ENCODE results near the gene SEMA4D. TPM values are rescaled to one million over a fixed set of nuclear protein-coding genes. Genes with fewer than 3 reads are reported as not detected.

Gene SEMA4D
- total RNA-seq, 1 experiment from 2014 or later: 23.3 TPM

DNA sequence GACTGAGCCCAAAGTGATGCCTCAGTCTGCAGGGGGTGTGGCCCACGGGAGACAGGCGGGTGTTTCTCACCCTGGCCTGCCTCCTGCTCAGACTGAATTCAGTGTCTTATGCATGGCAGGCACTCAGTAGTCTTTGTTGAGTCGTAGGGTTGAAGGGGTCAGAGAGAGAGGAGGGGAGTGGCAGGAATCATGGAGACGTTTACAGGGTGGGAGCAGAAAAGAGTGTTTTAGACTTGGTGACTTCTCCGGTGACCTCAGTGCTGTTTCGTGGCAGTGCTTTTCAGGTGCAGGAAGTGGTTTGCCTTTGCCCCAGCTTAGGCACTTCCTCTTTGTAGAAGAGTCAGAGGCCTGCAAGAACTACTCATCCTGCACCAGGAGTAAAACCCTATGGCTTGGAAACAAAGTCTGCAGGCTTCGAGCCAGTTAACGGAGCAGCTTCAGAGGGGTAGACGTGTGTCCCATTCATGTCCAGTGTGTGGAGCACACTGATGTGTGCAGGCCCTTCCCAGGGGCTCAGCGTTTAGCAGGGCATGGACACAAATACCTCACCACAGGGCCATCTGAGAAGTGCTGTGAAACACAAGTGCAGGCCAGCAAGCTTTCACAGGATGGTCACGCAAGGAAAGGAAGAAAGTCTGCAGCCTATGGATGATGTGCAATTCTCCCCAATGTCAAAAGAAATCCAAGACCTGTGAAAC is 24.5 kb upstream of the SEMA4D start:
- Mint-ChIP-seq H3K27me3 (ENCODE audit: unreplicated experiment) (no peaks in the 10 kb centered on the region), H3K4me1 (ENCODE audit: low read depth, unreplicated experiment) (peaks cover 35% of the 10 kb centered on the region), H3K36me3 (ENCODE audit: insufficient read depth, unreplicated experiment) (peaks cover 5% of the 10 kb centered on the region), H3K27ac (ENCODE audit: unreplicated experiment) (no peak overlapping the region), H3K4me3 (ENCODE audit: low read depth, unreplicated experiment) (no peak overlapping the region), H3K9me3 (ENCODE audit: low read depth, unreplicated experiment) (no peaks in the 10 kb centered on the region)
- TF ChIP-seq, protein P1, sequence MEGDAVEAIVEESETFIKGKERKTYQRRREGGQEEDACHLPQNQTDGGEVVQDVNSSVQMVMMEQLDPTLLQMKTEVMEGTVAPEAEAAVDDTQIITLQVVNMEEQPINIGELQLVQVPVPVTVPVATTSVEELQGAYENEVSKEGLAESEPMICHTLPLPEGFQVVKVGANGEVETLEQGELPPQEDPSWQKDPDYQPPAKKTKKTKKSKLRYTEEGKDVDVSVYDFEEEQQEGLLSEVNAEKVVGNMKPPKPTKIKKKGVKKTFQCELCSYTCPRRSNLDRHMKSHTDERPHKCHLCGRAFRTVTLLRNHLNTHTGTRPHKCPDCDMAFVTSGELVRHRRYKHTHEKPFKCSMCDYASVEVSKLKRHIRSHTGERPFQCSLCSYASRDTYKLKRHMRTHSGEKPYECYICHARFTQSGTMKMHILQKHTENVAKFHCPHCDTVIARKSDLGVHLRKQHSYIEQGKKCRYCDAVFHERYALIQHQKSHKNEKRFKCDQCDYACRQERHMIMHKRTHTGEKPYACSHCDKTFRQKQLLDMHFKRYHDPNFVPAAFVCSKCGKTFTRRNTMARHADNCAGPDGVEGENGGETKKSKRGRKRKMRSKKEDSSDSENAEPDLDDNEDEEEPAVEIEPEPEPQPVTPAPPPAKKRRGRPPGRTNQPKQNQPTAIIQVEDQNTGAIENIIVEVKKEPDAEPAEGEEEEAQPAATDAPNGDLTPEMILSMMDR (IDR thresholded peaks at IDR 0.05; ENCODE audit: unreplicated experiment): no peak
- intact Hi-C loops (cut with micrococcal nuclease; ENCODE audit: unreplicated experiment): no loop called here
- BruUV-seq (replicated peaks): no TSS peak
- CTCF ChIA-PET: no interaction called here
- no peak for DNase-seq

DNA sequence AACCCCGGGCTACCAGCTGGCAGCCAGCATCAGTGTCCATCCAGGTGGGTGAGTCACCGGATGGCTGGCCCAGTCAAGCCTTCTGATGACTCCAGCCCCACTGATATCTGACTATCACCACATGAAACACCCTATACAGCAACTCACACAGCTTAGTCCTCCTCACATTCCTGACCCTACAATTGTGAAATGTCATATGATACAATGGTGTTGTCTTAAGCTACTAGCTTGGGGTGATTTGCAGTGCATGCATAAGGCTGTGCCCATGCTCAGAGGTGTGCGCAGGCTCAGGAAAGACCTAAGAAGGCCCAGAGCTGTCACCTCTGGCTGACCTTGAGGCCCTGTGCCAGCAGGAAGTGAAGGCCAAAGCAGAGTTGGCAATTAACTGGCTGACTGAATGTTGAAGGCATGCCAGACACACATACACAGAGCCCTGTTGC is 21.5 kb upstream of the SEMA4D start:
- TF ChIP-seq, protein P1 (IDR thresholded peaks at IDR 0.05; ENCODE audit: unreplicated experiment): no peak
- Mint-ChIP-seq H3K4me1 (ENCODE audit: low read depth, unreplicated experiment) (peaks cover 18% of the 10 kb centered on the region), H3K27me3 (ENCODE audit: unreplicated experiment) (no peaks in the 10 kb centered on the region), H3K36me3 (ENCODE audit: insufficient read depth, unreplicated experiment) (no peaks in the 10 kb centered on the region), H3K27ac (ENCODE audit: unreplicated experiment) (peak overlapping the region; percentile 45), H3K9me3 (ENCODE audit: low read depth, unreplicated experiment) (no peaks in the 10 kb centered on the region), H3K4me3 (ENCODE audit: low read depth, unreplicated experiment) (no peak overlapping the region)
- intact Hi-C loops (cut with micrococcal nuclease; ENCODE audit: unreplicated experiment): no loop called here
- BruUV-seq (replicated peaks): no TSS peak
- DNase-seq: peak; percentile 60
- CTCF ChIA-PET: interaction anchor here (0.6 to 1.3 kb wide), 3 partner anchors 11 to 30 kb away, joined by 4 to 14 read pairs (median 4); no protein-coding TSS in a partner anchor

DNA sequence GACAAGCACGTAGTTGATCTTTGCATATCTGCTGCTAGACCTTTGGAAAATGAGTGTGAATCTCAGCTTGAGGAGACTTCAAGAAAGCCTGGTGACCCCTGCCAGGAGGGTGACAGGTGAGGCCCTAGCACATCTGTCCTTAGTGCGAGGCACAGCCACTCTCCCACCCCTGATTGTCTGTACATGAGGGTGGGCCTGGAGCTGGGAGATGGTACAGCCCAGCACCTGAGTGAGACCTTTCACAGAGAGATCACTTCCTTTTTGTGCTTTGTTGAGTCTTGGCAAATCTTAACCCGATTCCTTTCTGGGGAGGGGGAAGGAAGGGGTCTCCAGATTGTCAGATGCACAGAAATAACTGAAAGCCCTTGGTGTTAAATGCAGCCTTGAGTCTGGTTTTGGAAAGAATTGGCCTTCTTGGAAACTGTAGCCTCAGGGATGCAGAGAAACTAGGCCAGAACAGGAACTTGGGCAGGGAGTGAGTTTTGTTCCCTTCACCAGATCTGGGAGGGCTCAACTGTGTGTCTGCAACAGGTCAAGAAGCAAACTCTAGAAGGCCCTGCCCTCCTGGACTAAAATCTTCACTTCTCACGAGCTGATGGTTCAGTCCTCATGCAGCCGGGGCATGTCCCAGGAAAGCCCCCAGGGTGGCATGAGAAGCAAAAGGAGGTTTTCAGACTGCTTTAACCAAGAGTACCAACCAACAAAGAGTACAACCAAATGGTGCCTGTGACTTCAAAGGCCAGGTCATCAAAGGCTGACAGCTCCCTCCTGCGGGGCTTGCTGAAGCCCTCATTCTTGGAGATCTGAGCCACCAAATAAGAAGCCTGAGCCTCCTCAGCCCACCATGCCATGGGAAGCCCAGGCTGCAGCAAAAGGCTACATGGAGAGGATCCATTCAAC is 20.8 kb upstream of the SEMA4D start:
- DNase-seq: no peak
- Mint-ChIP-seq H3K27me3 (ENCODE audit: unreplicated experiment) (no peaks in the 10 kb centered on the region), H3K4me1 (ENCODE audit: low read depth, unreplicated experiment) (peaks cover 18% of the 10 kb centered on the region), H3K27ac (ENCODE audit: unreplicated experiment) (no peak overlapping the region), H3K4me3 (ENCODE audit: low read depth, unreplicated experiment) (no peak overlapping the region), H3K36me3 (ENCODE audit: insufficient read depth, unreplicated experiment) (no peaks in the 10 kb centered on the region), H3K9me3 (ENCODE audit: low read depth, unreplicated experiment) (no peaks in the 10 kb centered on the region)
- intact Hi-C loops (cut with micrococcal nuclease; ENCODE audit: unreplicated experiment): no loop called here
- CTCF ChIA-PET: interaction anchor here (0.6 to 1.3 kb wide), 3 partner anchors 11 to 30 kb away, joined by 4 to 14 read pairs (median 4); no protein-coding TSS in a partner anchor
- no TSS peak for BruUV-seq (replicated peaks)
- TF ChIP-seq, protein P1 (IDR thresholded peaks at IDR 0.05; ENCODE audit: unreplicated experiment): no peak

DNA sequence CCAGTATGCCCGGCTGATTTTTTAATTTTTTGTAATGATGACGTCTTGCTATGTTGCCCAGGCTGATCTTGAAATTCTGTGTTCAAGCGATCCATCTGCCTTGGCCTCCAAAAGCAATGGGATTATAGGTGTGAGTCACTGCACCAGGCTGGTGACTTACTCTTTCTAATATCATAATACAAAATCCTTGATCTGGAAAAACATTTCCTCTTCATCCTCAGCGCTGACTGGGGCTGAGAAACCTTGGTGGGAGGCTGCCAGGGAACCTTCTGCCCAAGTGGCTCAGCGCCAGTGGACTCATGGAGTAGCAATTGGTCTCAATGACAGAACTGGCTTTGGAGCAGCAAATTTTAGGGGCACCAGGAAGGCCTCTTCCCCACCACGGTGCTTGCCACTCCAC is 17.5 kb upstream of the SEMA4D start:
- intact Hi-C loops (cut with micrococcal nuclease; ENCODE audit: unreplicated experiment): no loop called here
- no peak overlapping the region for H3K27ac Mint-ChIP-seq (ENCODE audit: unreplicated experiment)
- TF ChIP-seq, protein P1 (IDR thresholded peaks at IDR 0.05; ENCODE audit: unreplicated experiment): no peak
- no peaks in the 10 kb centered on the region for H3K9me3 Mint-ChIP-seq (ENCODE audit: low read depth, unreplicated experiment)
- no peak overlapping the region for H3K4me3 Mint-ChIP-seq (ENCODE audit: low read depth, unreplicated experiment)
- no TSS peak for BruUV-seq (replicated peaks)
- no peak for DNase-seq
- CTCF ChIA-PET: no interaction called here
- H3K4me1 Mint-ChIP-seq (ENCODE audit: low read depth, unreplicated experiment): peaks cover 9% of the 10 kb centered on the region
- H3K27me3 Mint-ChIP-seq (ENCODE audit: unreplicated experiment): peaks cover 21% of the 10 kb centered on the region
- no peaks in the 10 kb centered on the region for H3K36me3 Mint-ChIP-seq (ENCODE audit: insufficient read depth, unreplicated experiment)

Data from Calu3 (cell line).